SK-N-SH treated with all-trans-retinoic acid at 6 μM for 48 hours (cell line): Measurements from ENCODE around the gene PPP1R3E.

Experiments used
- ARNTL ChIP-seq: fragments of 450-650 bp; formaldehyde crosslinking; IDR thresholded peaks from 2 replicates; pipeline ENCODE4 v1.5.0; 2020; ENCODE audit warnings: low read depth, mild to moderate bottlenecking, moderate library complexity, borderline replicate concordance
- BACH2 ChIP-seq: fragments of 250-450 bp; sonication (Bioruptor Pico); IDR thresholded peaks from 2 replicates; pipeline ENCODE4 v1.9.0; 2021; ENCODE audit warnings: mild to moderate bottlenecking, borderline replicate concordance
- PATZ1 ChIP-seq: fragments of 250-450 bp; sonication (Bioruptor Pico); IDR thresholded peaks from 2 replicates; pipeline ENCODE4 v1.8.0; 2020; ENCODE audit warnings: mild to moderate bottlenecking, moderate library complexity, borderline replicate concordance
- POU6F1 ChIP-seq: fragments of 250-450 bp; sonication (Bioruptor Pico); IDR thresholded peaks from 2 replicates; pipeline ENCODE4 v1.8.0; 2021; ENCODE audit warnings: low read depth, mild to moderate bottlenecking, moderate library complexity, borderline replicate concordance
- PPARA ChIP-seq: fragments of 250-450 bp; sonication (Bioruptor Pico); IDR thresholded peaks from 2 replicates; pipeline ENCODE4 v1.5.0; 2020; ENCODE audit warnings: mild to moderate bottlenecking, borderline replicate concordance
- TCF4 ChIP-seq: fragments of 250-450 bp; sonication (Bioruptor Pico); IDR thresholded peaks from 2 replicates; pipeline ENCODE4 v1.8.0; 2021; ENCODE audit warnings: mild to moderate bottlenecking, moderate library complexity, borderline replicate concordance
- TSHZ2 ChIP-seq: fragments of 250-450 bp; sonication (Bioruptor Pico); IDR thresholded peaks from 2 replicates; pipeline ENCODE4 v1.5.0; 2020; ENCODE audit warnings: mild to moderate bottlenecking, moderate library complexity
- ZFP30 ChIP-seq: fragments of 450-650 bp; formaldehyde crosslinking; IDR thresholded peaks from 2 replicates; pipeline ENCODE4 v1.5.0; 2022; ENCODE audit warnings: mild to moderate bottlenecking, moderate library complexity
- ZNF565 ChIP-seq: fragments of 450-650 bp; formaldehyde crosslinking; conservative IDR thresholded peaks from 2 replicates; pipeline ENCODE4 v1.5.0; 2020; ENCODE audit warnings: low read depth, mild to moderate bottlenecking, moderate library complexity
- ZNF70 ChIP-seq: fragments of 450-650 bp; formaldehyde crosslinking; IDR thresholded peaks from 2 replicates; pipeline ENCODE4 v1.5.0; 2020; ENCODE audit warnings: mild to moderate bottlenecking, moderate library complexity
- ZNF8 ChIP-seq: fragments of 450-650 bp; formaldehyde crosslinking; IDR thresholded peaks from 2 replicates; pipeline ENCODE4 v1.5.0; 2020; ENCODE audit warnings: mild to moderate bottlenecking, moderate library complexity

GRCh38 chr14:23252006-23252405, 50.7 kb downstream of the PPP1R3E start:
- TF ChIP-seq ZFP30 (no peak), ZNF565 (CRISPR knock-in tag) (no peak), ZNF8 (CRISPR knock-in tag) (no peak), POU6F1 (CRISPR knock-in tag) (no peak), ZNF70 (CRISPR knock-in tag) (no peak), PATZ1 (CRISPR knock-in tag) (no peak), ARNTL (CRISPR knock-in tag) (no peak), BACH2 (no peak), TSHZ2 (CRISPR knock-in tag) (no peak), PPARA (CRISPR knock-in tag) (no peak), TCF4 (CRISPR knock-in tag) (no peak)
